Measurements from ENCODE around the gene ZNF536.
"Not testable (repeated sequence)": the region's sequence is repeated elsewhere in the genome, so short reads cannot be mapped to it uniquely, and the experiment has no call there.

ZNF536 gene

GRCh38 chr19:30336290-30336689 lies 35.9 kb upstream of the ZNF536 start:
- Histone ChIP-seq H3K9me3 (ENCODE audit: control insufficient read depth, insufficient read depth, low read length) (no peaks in the 10 kb centered on the region), H3K36me3 (ENCODE audit: insufficient read depth, low read length) (no peaks in the 10 kb centered on the region), H3K9ac (ENCODE audit: low read depth, low read length) (no peak overlapping the region), H3K4me1 (ENCODE audit: insufficient read depth, low read length) (no peaks in the 10 kb centered on the region)

- no peaks in the 10 kb centered on the region for H3K36me3 ChIP-seq (ENCODE audit: insufficient read depth, low read length)
- no peaks in the 10 kb centered on the region for H3K9me3 ChIP-seq (ENCODE audit: control insufficient read depth, insufficient read depth, low read length)
- no peak overlapping the region for H3K9ac ChIP-seq (ENCODE audit: low read depth, low read length)
- H3K4me1 ChIP-seq (ENCODE audit: insufficient read depth, low read length), result no peaks in the 10 kb centered on the region
These were observed 34.1 kb upstream of the ZNF536 start for GRCh38 chr19:30338041-30338456.

- Histone ChIP-seq H3K36me3 (ENCODE audit: insufficient read depth, low read length) (no peaks in the 10 kb centered on the region), H3K9me3 (ENCODE audit: control insufficient read depth, insufficient read depth, low read length) (no peaks in the 10 kb centered on the region), H3K9ac (ENCODE audit: low read depth, low read length) (no peak overlapping the region), H3K4me1 (ENCODE audit: insufficient read depth, low read length) (no peaks in the 10 kb centered on the region)
These were observed 33.1 kb upstream of the ZNF536 start for GRCh38 chr19:30338878-30339623.

- Histone ChIP-seq H3K9me3 (ENCODE audit: control insufficient read depth, insufficient read depth, low read length) (no peaks in the 10 kb centered on the region), H3K36me3 (ENCODE audit: insufficient read depth, low read length) (no peaks in the 10 kb centered on the region), H3K4me1 (ENCODE audit: insufficient read depth, low read length) (no peaks in the 10 kb centered on the region), H3K9ac (ENCODE audit: low read depth, low read length) (no peak overlapping the region)
These were observed 32.3 kb upstream of the ZNF536 start for GRCh38 chr19:30339624-30340525.

GRCh38 chr19:30340771-30341561 lies 31.2 kb upstream of the ZNF536 start:
- Histone ChIP-seq H3K9me3 (ENCODE audit: control insufficient read depth, insufficient read depth, low read length) (no peaks in the 10 kb centered on the region), H3K36me3 (ENCODE audit: insufficient read depth, low read length) (no peaks in the 10 kb centered on the region), H3K4me1 (ENCODE audit: insufficient read depth, low read length) (no peaks in the 10 kb centered on the region), H3K9ac (ENCODE audit: low read depth, low read length) (no peak overlapping the region)

- Histone ChIP-seq H3K9ac (ENCODE audit: low read depth, low read length) (no peak overlapping the region), H3K9me3 (ENCODE audit: control insufficient read depth, insufficient read depth, low read length) (no peaks in the 10 kb centered on the region), H3K36me3 (ENCODE audit: insufficient read depth, low read length) (no peaks in the 10 kb centered on the region), H3K4me1 (ENCODE audit: insufficient read depth, low read length) (no peaks in the 10 kb centered on the region)
These were observed 30.5 kb upstream of the ZNF536 start for GRCh38 chr19:30341611-30342201.

- no peaks in the 10 kb centered on the region for H3K4me1 ChIP-seq (ENCODE audit: insufficient read depth, low read length)
- H3K9ac ChIP-seq (ENCODE audit: low read depth, low read length), result no peak overlapping the region
- no peaks in the 10 kb centered on the region for H3K36me3 ChIP-seq (ENCODE audit: insufficient read depth, low read length)
- H3K9me3 ChIP-seq (ENCODE audit: control insufficient read depth, insufficient read depth, low read length), result no peaks in the 10 kb centered on the region
These were observed 29.3 kb upstream of the ZNF536 start for GRCh38 chr19:30342901-30343300.

GRCh38 chr19:30344446-30345425 lies 27.4 kb upstream of the ZNF536 start:
- no peaks in the 10 kb centered on the region for H3K9me3 ChIP-seq (ENCODE audit: control insufficient read depth, insufficient read depth, low read length)
- H3K4me1 ChIP-seq (ENCODE audit: insufficient read depth, low read length), result no peaks in the 10 kb centered on the region
- H3K9ac ChIP-seq (ENCODE audit: low read depth, low read length), result no peak overlapping the region
- no peaks in the 10 kb centered on the region for H3K36me3 ChIP-seq (ENCODE audit: insufficient read depth, low read length)

- H3K9me3 ChIP-seq (ENCODE audit: control insufficient read depth, insufficient read depth, low read length), result no peaks in the 10 kb centered on the region
- H3K36me3 ChIP-seq (ENCODE audit: insufficient read depth, low read length), result no peaks in the 10 kb centered on the region
- no peak overlapping the region for H3K9ac ChIP-seq (ENCODE audit: low read depth, low read length)
- no peaks in the 10 kb centered on the region for H3K4me1 ChIP-seq (ENCODE audit: insufficient read depth, low read length)
These were observed 26.5 kb upstream of the ZNF536 start for GRCh38 chr19:30345686-30346085.

GRCh38 chr19:30346468-30346867 lies 25.7 kb upstream of the ZNF536 start:
- not testable (repeated sequence) for H3K9me3 ChIP-seq (ENCODE audit: control insufficient read depth, insufficient read depth, low read length); H3K9ac ChIP-seq (ENCODE audit: low read depth, low read length); H3K4me1 ChIP-seq (ENCODE audit: insufficient read depth, low read length); H3K36me3 ChIP-seq (ENCODE audit: insufficient read depth, low read length)

GRCh38 chr19:30349131-30349730 lies 23.0 kb upstream of the ZNF536 start:
- no peaks in the 10 kb centered on the region for H3K36me3 ChIP-seq (ENCODE audit: insufficient read depth, low read length)
- no peak overlapping the region for H3K9ac ChIP-seq (ENCODE audit: low read depth, low read length)
- peaks cover 10% of the 10 kb centered on the region; the same call in 1 of the 2 replicates for H3K4me1 ChIP-seq (ENCODE audit: insufficient read depth, low read length)
- no peaks in the 10 kb centered on the region for H3K9me3 ChIP-seq (ENCODE audit: control insufficient read depth, insufficient read depth, low read length)

- no peak overlapping the region for H3K9ac ChIP-seq (ENCODE audit: low read depth, low read length)
- H3K36me3 ChIP-seq (ENCODE audit: insufficient read depth, low read length), result no peaks in the 10 kb centered on the region
- no peaks in the 10 kb centered on the region for H3K9me3 ChIP-seq (ENCODE audit: control insufficient read depth, insufficient read depth, low read length)
- peaks cover 10% of the 10 kb centered on the region; the same call in 1 of the 2 replicates for H3K4me1 ChIP-seq (ENCODE audit: insufficient read depth, low read length)
These were observed 21.2 kb upstream of the ZNF536 start for GRCh38 chr19:30350692-30351663.
